ENCODE results near the gene NPPC. TPM values are rescaled to one million over a fixed set of nuclear protein-coding genes. Genes with fewer than 3 reads are reported as not detected.
"Not testable (repeated sequence)": the region's sequence is repeated elsewhere in the genome, so short reads cannot be mapped to it uniquely, and the experiment has no call there.

Gene NPPC
- total RNA-seq, 1 donor from 2014 or later: not detected

DNA sequence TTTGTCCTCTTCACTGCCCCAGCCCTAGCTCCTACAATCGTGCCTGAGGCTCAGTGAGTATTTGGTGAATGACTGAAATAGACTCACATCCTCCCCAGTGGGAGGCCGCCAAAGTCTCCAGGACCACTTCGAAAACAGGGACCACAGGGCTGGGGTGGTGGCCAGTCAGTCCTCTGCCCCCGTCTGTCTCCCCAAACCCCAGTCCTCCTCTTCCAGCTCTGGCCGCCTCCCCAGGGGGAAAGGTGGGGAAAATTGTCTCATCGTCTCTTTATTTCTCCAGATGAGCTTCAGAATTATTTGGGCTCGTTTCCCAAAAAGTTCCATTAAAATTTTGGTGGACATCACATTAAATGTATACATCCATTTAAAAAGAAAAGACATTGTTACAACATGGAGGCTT lies 43.5 kb downstream of the NPPC start:
- no peak overlapping the region for H3K4me3 Mint-ChIP-seq (ENCODE audit: unreplicated experiment)
- no peak for TF ChIP-seq CTCF (IDR thresholded peaks at IDR 0.05)

GRCh38 chr2:231880371-231880770 lies 45.8 kb downstream of the NPPC start:
- H3K27ac Mint-ChIP-seq (ENCODE audit: unreplicated experiment); H3K36me3 Mint-ChIP-seq (ENCODE audit: unreplicated experiment); H3K4me3 Mint-ChIP-seq (ENCODE audit: unreplicated experiment); H3K4me1 Mint-ChIP-seq (ENCODE audit: unreplicated experiment); DNase-seq (ENCODE audit: extremely low spot score, unreplicated experiment); H3K9me3 Mint-ChIP-seq (ENCODE audit: unreplicated experiment): not testable (repeated sequence)
- peaks cover 42% of the 10 kb centered on the region for H3K27me3 Mint-ChIP-seq (ENCODE audit: unreplicated experiment)

More for the DNA sequence above, 43.5 kb downstream of the NPPC start:
- no peaks in the 10 kb centered on the region for H3K36me3 Mint-ChIP-seq (ENCODE audit: unreplicated experiment)
- H3K27ac Mint-ChIP-seq (ENCODE audit: unreplicated experiment): no peak overlapping the region
- H3K4me1 Mint-ChIP-seq (ENCODE audit: unreplicated experiment): peaks cover 2% of the 10 kb centered on the region
- no peak for DNase-seq (ENCODE audit: extremely low spot score, unreplicated experiment)
- H3K27me3 Mint-ChIP-seq (ENCODE audit: unreplicated experiment): peaks cover 51% of the 10 kb centered on the region
- no peaks in the 10 kb centered on the region for H3K9me3 Mint-ChIP-seq (ENCODE audit: unreplicated experiment)

- no peak overlapping the region for H3K27ac Mint-ChIP-seq (ENCODE audit: unreplicated experiment)
- no peaks in the 10 kb centered on the region for H3K9me3 Mint-ChIP-seq (ENCODE audit: unreplicated experiment)
- H3K4me3 Mint-ChIP-seq (ENCODE audit: unreplicated experiment): no peak overlapping the region
- no peak for DNase-seq (ENCODE audit: extremely low spot score, unreplicated experiment)
- peaks cover 2% of the 10 kb centered on the region for H3K4me1 Mint-ChIP-seq (ENCODE audit: unreplicated experiment)
- TF ChIP-seq CTCF (IDR thresholded peaks at IDR 0.05): no peak
- H3K36me3 Mint-ChIP-seq (ENCODE audit: unreplicated experiment): no peaks in the 10 kb centered on the region
- peaks cover 39% of the 10 kb centered on the region for H3K27me3 Mint-ChIP-seq (ENCODE audit: unreplicated experiment)
These were observed 47.0 kb downstream of the NPPC start for GRCh38 chr2:231879216-231879615.

DNA sequence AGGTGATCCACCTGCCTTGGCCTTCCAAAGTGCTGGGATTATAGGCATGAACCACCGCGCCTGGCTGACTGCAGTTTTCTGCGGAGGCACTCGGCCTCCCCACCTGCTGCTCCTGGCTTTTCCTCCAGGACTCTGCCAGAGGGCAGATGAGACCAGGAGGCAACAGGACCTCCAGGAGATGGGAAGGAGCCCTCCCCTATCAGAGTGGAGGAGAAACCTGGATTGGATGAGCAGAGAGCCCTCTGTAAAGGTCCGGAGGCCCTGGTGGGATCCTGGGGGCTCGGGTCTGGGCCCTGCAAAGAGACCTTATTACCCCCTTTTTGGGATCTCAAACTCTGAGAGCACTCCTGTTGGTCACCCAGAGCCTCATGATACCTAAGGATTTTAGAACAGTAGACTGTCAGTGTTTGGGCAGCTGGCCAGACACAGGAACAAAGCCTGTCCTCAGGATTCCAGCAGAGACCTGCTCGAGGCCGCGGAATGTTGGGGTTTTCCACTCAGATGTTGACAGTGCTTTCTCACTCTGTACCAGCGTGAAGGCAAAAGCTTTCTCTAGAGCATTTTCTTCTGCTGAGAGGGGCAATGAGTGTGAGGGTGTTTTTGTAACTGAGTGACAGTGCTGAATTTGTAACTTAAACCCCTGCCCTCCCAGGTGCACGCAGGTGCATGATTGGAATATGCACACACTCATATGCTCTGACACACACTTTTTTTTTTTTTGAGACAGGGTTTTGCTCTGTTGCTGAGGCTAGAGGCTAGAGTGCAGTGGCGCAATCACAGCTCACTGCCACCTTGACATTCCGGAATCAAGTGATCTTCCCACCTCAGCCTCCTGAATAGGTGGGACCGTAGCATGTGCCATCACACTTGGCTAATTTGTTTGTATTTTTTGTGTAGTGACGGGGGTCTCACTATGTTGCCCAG lies 48.4 kb downstream of the NPPC start:
- no peak overlapping the region for H3K27ac Mint-ChIP-seq (ENCODE audit: unreplicated experiment)
- TF ChIP-seq CTCF (IDR thresholded peaks at IDR 0.05): no peak
- no peaks in the 10 kb centered on the region for H3K9me3 Mint-ChIP-seq (ENCODE audit: unreplicated experiment)
- H3K27me3 Mint-ChIP-seq (ENCODE audit: unreplicated experiment): peaks cover 33% of the 10 kb centered on the region
- DNase-seq (ENCODE audit: extremely low spot score, unreplicated experiment): no peak
- no peaks in the 10 kb centered on the region for H3K36me3 Mint-ChIP-seq (ENCODE audit: unreplicated experiment)
- H3K4me1 Mint-ChIP-seq (ENCODE audit: unreplicated experiment): peaks cover 2% of the 10 kb centered on the region
- no peak overlapping the region for H3K4me3 Mint-ChIP-seq (ENCODE audit: unreplicated experiment)

- H3K27me3 Mint-ChIP-seq (ENCODE audit: unreplicated experiment): peaks cover 25% of the 10 kb centered on the region
- DNase-seq (ENCODE audit: extremely low spot score, unreplicated experiment): no peak
- TF ChIP-seq CTCF (IDR thresholded peaks at IDR 0.05): no peak
- no peaks in the 10 kb centered on the region for H3K36me3 Mint-ChIP-seq (ENCODE audit: unreplicated experiment)
- H3K4me3 Mint-ChIP-seq (ENCODE audit: unreplicated experiment): no peak overlapping the region
- no peak overlapping the region for H3K27ac Mint-ChIP-seq (ENCODE audit: unreplicated experiment)
- no peaks in the 10 kb centered on the region for H3K9me3 Mint-ChIP-seq (ENCODE audit: unreplicated experiment)
- H3K4me1 Mint-ChIP-seq (ENCODE audit: unreplicated experiment): peaks cover 2% of the 10 kb centered on the region
These were observed 51.3 kb downstream of the NPPC start for GRCh38 chr2:231874944-231875343.

Small RNA genes within 50 kb of the gene (microRNA-seq; reads per million reads assigned to microRNA genes)
- not detected for gene MIR1471 (ENCODE audit: unreplicated experiment)

Other genes starting within 250 kb of the NPPC start
- gene PTMA, start 217.9 kb downstream of the NPPC start, total RNA-seq: 709 and 776 TPM in 2 replicates
- gene PDE6D, start 145.1 kb downstream of the NPPC start, total RNA-seq: 16.9 and 17.6 TPM in 2 replicates
- gene COPS7B, start 140.0 kb downstream of the NPPC start, total RNA-seq: 34.3 and 35.7 TPM in 2 replicates
- gene DIS3L2, start 35.3 kb upstream of the NPPC start, total RNA-seq: 30.0 and 34.3 TPM in 2 replicates

All from osteocyte (in vitro differentiated cells).